ENCODE results near the gene GRHL1. TPM values are rescaled to one million over a fixed set of nuclear protein-coding genes. Genes with fewer than 3 reads are reported as not detected.

GRHL1 gene
- total and polyA plus RNA-seq, 2 experiments from 2014 or later: 2.9 to 4.2 TPM

- Mint-ChIP-seq H3K4me3 (no peak overlapping the region), H3K9me3 (no peaks in the 10 kb centered on the region), H3K36me3 (ENCODE audit: low read depth) (no peaks in the 10 kb centered on the region; the same call in 2 of the 3 replicates), H3K4me1 (no peaks in the 10 kb centered on the region), H3K27me3 (ENCODE audit: insufficient read depth, low read depth, poor library complexity) (peaks cover 2% of the 10 kb centered on the region), H3K27ac (no peak overlapping the region)
- no peak for TF ChIP-seq ZNF114 (CRISPR knock-in tag; IDR thresholded peaks at IDR 0.05)
- no peaks in the 10 kb centered on the region for H3K4me1 ChIP-seq (ENCODE audit: insufficient read depth)
- DNase-seq (ENCODE audit: low spot score): no peak
- no peaks in the 10 kb centered on the region for H3K9me2 ChIP-seq (ENCODE audit: insufficient read depth)
- no peaks in the 10 kb centered on the region for H3K27me3 ChIP-seq (ENCODE audit: insufficient read depth)
- H3K36me3 ChIP-seq (ENCODE audit: insufficient read depth): no peaks in the 10 kb centered on the region; the same call in 1 of the 2 replicates
- H3K4me3 ChIP-seq: no peak overlapping the region
- H4K20me1 ChIP-seq (replicated peaks; ENCODE audit: insufficient read depth): no peaks in the 10 kb centered on the region
- no peak overlapping the region for H3K4me2 ChIP-seq
- no peak for ATAC-seq
- no peaks in the 10 kb centered on the region for H3F3A ChIP-seq (replicated peaks; ENCODE audit: low read depth)
- H3K79me2 ChIP-seq (replicated peaks; ENCODE audit: insufficient read depth): no peaks in the 10 kb centered on the region
- H2AFZ ChIP-seq: no peak overlapping the region
- no peak overlapping the region for H3K27ac ChIP-seq (ENCODE audit: low read depth)
These were observed 40.8 kb upstream of the GRHL1 start for GRCh38 chr2:9910699-9911098.

GRCh38 chr2:9912468-9912867 is 39.0 kb upstream of the GRHL1 start:
- Histone ChIP-seq H3K4me2 (no peak overlapping the region), H3K79me2 (replicated peaks; ENCODE audit: insufficient read depth) (no peaks in the 10 kb centered on the region), H3K36me3 (ENCODE audit: insufficient read depth) (no peaks in the 10 kb centered on the region; the same call in 1 of the 2 replicates), H3K27ac (ENCODE audit: low read depth) (no peak overlapping the region), H3K27me3 (ENCODE audit: insufficient read depth) (no peaks in the 10 kb centered on the region), H2AFZ (no peak overlapping the region), H3K4me3 (no peak overlapping the region), H4K20me1 (replicated peaks; ENCODE audit: insufficient read depth) (no peaks in the 10 kb centered on the region), H3F3A (replicated peaks; ENCODE audit: low read depth) (no peaks in the 10 kb centered on the region), H3K9me2 (ENCODE audit: insufficient read depth) (no peaks in the 10 kb centered on the region), H3K4me1 (ENCODE audit: insufficient read depth) (no peaks in the 10 kb centered on the region)
- ATAC-seq (no peak), DNase-seq (ENCODE audit: low spot score) (no peak)
- Mint-ChIP-seq H3K27ac (no peak overlapping the region), H3K36me3 (ENCODE audit: low read depth) (no peaks in the 10 kb centered on the region; the same call in 2 of the 3 replicates), H3K4me1 (no peaks in the 10 kb centered on the region), H3K9me3 (no peaks in the 10 kb centered on the region), H3K4me3 (no peak overlapping the region), H3K27me3 (ENCODE audit: insufficient read depth, low read depth, poor library complexity) (peaks cover 2% of the 10 kb centered on the region)
- no peak for TF ChIP-seq CREB1 (CRISPR knock-in tag; IDR thresholded peaks at IDR 0.05; ENCODE audit: low read depth)
- TF ChIP-seq EZH2phosphoT487 (IDR thresholded peaks at IDR 0.05; ENCODE audit: unreplicated experiment): no peak
- TF ChIP-seq NANOG (IDR thresholded peaks at IDR 0.05; ENCODE audit: borderline replicate concordance): no peak
- TF ChIP-seq ETS1 (IDR thresholded peaks at IDR 0.05): no peak
- no peak for TF ChIP-seq ZNF114 (CRISPR knock-in tag; IDR thresholded peaks at IDR 0.05)
- no peak for TF ChIP-seq STAT1 (IDR thresholded peaks at IDR 0.05; ENCODE audit: unreplicated experiment)
- TF ChIP-seq POLR2AphosphoS5 (IDR thresholded peaks at IDR 0.05; ENCODE audit: low read depth): no peak
- no peak for TF ChIP-seq REST (IDR thresholded peaks at IDR 0.05; ENCODE audit: unreplicated experiment)
- no peak for TF ChIP-seq ZNF331 (CRISPR knock-in tag; IDR thresholded peaks at IDR 0.05; ENCODE audit: low read depth)
- TF ChIP-seq JUNB (IDR thresholded peaks at IDR 0.05; ENCODE audit: unreplicated experiment): no peak
- no peak for TF ChIP-seq CTCF (conservative IDR thresholded peaks at IDR 0.05; ENCODE audit: low read depth in 2 of 2)
